GM19035 (cell line): Measurements from ENCODE around the gene OSBPL6.
A peak's percentile ranks its signal among the peaks of the same experiment; 100 is the strongest.
"Not testable (repeated sequence)": the region's sequence is repeated elsewhere in the genome, so short reads cannot be mapped to it uniquely, and the experiment has no call there.

Experiments
- ATAC-seq: cut with Tn5 transposase; IDR thresholded peaks from one replicate; pipeline ENCODE4 v1.9.1; 2021; ENCODE audit not compliant: unreplicated experiment

OSBPL6 gene

DNA sequence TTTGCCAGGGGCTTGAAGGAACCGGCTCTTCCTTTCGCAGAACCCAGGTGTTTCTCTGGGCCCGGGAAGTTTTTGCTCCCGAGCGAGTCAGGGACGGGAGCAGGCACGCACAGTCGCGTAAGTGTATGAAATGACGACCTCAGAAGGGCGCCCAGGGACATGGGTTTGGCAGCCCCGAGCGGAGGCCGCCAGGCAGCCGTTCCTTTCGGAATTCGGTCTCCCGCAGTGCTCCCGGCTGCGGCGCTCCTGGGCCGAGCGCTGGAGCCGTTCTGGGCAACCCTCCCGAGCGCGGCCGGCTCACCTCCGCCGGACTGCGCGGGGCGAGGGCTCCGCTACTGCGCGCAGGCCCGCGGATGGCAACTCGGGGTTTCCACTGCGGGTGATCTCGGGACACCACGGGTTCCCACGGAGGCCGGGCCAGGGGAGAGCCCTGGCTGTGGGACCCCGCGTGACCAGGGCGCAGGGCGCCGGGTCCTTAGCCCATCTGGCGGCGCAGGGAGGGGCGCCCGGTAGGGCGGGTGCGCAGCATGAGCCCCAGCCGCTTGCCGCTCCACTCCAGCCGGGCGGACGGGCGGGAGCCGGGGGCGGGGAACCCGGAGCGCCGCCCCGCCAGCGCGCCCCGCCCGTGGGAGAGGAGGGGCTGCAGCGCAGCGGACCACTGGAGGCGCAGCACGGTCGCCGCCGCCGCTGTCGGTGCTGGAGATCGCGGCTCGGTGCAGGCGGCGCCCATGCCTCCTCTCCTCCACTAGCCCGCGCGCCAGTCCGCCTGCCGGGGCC is at the start of gene OSBPL6:
Gene OSBPL6, plus strand, starts transcription at position 690 of the 777 bp plus-strand sequence. CDS start 111,673 bp downstream, outside the sequence.
- ATAC-seq = peak; percentile 86

DNA sequence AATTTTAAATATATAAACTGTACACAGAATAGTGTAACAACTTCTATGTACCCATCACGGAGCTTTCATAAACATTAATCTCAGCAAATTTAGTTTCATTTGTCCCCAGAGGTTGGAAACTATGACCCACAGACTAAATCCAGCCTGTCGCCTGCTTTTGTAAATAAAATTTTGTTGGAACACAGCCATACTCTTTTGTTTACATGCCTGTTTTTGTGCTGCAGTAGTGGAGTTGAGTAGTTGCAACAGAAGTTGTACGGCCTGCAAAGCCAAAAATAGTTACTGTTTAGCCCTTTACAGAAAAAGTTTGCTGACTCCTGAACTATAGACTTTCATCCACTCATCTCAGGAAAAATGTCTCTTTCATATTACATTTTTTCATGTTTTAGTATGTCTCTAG is 42.3 kb upstream of the OSBPL6 start:
- no peak for ATAC-seq

DNA sequence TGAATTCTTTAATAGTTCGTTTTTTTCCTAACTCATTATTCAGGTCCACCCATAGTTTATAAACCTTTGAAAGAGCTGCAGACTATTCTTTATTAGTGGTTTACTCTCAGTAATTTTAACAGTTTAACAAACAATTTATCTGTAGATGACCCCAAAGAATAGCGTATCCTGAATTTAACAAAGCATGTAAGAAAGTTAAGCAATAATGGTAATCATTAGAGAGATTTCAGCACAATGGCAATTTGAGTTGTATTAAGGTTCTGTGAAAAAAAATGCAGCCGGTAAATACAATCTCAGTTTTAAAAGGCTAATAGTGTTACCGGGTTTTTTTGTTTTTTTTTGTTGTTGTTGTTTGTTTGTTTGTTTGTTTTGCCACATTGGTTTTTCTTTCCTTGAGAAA is 41.8 kb upstream of the OSBPL6 start:
- ATAC-seq = no peak

DNA sequence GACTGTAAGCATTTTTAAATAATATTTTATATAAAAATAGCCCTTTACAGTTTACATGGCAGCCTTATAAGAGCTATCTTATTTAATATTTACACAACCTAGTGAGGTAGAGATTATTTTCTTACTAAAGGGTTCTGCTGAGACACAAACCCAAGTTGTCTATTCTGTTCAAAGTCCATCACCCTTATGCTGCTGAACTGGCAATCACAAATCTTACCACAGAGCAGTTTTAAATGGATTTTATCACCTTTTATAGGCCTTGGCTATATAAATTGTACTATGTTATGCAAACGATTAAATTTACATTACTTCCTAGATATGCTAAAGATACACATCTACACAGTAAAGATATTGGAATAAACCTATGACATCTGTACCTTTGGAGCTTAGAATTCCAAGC is 41.3 kb upstream of the OSBPL6 start:
- no peak for ATAC-seq

DNA sequence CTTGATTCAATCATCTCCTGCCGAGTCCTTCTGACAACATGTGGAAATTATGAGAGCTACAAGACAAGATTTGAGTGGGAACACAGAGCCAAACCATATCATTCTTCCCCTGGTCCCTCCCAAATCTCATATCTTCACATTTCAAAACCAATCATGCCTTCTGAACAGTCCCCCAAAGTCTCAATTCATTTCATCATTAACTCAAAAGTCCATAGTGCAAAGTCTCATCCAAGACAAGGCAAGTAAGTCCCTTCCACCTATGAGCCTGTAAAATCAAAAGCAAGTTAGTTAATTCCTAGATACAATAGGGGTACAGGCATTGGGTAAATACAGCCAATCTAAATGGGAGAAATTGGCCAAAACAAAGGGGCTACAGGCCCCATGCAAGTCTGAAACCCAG is 40.4 kb upstream of the OSBPL6 start:
- not testable (repeated sequence) for ATAC-seq

DNA sequence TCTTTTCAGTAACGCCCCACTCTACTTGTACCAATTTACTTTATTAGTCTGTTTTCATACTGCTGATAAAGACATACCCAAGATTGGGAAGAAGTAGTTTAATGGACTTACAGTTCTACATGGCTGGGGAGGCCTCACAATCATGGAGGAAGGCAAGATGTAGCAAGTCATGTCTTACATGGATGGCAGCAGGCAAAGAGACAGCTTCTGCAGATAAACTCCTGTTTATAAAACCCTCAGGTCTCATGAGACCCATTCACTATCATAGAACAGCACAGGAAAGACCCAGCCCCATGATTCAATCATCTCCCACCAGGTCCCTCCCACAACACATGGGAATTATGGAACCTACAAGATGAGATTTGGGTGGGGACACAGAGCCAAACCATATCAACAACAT is 38.8 kb upstream of the OSBPL6 start:
- ATAC-seq = no peak

DNA sequence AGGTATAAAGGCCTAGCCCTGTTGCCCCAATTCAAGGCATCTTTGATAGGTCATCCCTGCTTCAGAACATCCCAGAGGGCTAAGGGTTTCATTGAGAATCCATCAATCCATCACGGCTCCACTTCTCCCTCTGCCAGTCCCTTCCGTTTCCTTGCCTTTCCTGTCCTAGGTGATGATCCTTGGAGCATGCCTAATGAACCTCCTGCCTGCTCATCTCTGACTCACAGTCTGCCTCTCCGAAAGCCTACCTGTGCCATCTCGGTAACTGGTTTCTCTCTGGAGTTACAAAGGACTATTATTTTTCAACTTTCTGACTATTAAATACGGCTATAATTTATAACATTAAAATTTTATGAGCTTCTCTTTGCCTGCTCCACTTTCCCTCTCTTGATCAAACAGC is 36.7 kb upstream of the OSBPL6 start:
- ATAC-seq = no peak

DNA sequence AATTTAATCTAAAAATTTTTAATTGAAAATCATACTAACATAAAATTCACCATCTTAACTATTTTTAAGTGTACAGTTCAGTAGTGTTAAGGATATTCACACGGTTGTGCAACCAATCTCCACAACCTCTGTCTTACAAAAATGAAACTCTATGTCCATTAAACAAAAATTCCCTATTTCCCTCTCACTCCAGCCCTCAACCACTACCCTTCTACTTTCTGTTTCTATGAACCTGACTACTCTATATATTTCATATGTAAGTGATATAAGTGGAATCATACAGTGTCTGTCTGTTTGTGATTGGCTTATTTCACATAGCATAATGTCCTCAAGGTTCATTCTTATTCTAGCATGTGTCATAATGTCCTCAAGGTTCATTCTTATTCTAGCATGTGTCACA is 34.3 kb upstream of the OSBPL6 start:
- no peak for ATAC-seq

DNA sequence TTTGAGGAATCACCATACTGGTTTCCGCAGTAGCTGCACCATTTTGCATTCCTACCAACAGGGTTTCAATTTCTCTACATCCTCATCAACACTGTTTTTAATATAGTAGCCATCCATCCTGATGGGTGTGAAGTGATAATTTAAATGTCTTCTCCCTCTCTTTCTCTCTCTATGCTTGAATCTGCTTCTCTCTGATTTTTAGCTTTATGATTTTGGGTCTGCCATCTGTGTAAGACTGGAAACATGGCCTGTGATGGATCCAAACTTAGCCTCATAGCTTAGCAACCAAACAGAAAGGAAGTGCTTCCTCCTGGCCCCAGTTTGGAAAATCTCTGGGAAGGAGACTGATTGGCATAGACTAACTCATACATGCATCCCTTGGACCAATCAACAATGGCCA is 33.7 kb upstream of the OSBPL6 start:
- no peak for ATAC-seq

DNA sequence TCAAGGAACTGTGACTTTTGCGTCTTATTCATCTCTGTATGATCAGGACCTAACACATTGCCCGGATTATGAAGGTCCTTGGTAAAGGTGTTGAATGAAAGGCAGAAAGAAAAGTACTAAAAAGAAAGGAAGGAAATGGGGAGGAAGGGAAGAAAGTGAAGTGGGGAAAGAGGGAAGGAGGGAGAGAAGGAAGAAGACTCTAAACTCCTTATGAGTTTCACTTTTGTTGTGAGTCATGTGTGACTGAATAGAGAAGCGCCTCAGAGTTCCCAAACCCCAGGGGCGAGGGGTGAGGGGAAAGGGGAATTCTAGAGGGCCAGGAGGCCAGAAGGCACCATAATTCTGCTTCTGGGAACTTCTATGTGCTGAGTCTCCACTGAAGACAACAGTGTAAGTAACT is 30.9 kb upstream of the OSBPL6 start:
- no peak for ATAC-seq

DNA sequence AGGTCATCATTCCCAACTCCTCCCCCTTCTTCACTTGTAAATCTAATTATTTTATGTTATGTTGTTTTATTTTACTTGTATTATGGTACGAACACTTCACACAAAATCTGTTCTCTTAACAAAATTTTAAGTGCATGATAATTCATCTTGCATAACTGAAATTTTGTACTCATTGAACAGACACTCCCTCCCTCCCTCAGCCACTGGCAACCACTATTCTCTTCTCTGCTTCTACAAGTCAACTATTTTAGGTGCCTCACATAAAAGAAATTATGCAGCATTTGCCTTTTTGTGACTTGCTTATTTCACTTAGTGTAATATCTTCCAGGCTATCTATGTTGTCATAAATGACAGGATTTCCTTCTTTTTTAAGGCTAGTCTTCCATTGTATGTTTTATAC is 30.4 kb upstream of the OSBPL6 start:
- no peak for ATAC-seq

DNA sequence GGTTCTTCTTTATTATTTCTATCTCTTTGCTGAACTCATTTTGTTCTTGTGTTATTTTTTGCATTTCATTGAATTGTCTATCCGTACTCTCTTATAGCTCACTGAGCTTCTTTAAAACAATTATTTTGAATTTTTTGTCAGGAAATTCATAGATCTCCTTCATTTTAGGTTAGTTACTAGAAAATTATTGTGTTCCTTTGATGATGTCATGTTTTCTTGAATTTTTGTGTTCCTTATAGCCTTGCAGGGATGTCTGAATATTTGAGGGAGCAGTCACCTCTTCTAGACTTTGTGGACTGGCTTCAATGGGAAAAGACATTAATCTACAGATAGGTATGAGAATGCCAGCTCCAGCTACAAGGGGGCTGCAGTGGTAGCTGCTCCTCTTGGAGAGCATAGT is 20.7 kb upstream of the OSBPL6 start:
- ATAC-seq = no peak

DNA sequence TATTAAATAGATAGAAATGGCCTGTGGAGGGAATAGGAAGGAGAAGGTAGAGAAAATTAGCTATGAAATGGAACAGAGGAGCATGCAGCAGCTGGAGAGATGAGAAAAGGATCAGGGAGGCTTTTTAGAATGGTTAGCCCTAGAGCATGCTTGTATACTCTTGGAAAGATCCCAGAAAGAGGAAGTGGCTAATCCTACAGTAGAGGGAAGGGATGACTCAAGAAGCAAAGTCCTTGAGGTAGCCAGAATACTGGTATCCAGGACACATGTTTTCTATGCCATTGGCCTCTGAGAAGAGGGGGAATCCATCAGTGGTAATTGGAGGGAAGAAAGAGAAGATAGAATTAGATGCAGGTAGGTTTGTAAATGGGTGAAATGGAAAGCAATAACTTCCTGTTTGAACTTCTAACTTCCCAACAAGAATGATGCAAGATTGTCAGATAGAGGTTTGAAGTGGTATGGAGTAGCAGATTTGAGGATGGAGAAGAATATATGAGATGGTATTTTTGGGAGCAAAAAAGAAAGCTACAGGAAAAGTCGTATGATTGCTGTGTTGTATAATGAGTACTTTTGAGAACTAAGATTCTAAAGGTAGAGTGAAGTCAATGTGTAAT is 17.1 kb upstream of the OSBPL6 start:
- no peak for ATAC-seq

DNA sequence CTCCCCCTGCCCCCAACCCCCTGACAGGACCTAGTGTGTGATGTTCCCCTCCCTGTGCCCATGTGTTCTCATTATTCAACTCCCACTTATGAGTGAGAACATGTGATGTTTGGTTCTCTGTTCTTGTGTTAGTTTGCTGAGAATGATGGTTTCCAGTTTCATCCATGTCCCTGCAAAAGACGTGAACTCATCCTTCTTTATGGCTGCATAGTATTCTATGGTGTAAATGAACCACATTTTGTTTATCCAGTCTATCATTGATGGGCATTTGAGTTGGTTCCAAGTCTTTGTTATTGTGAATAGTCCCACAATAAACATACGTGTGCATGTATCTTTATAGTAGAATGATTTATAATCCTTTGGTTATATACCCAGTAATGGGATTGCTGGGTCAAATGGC is 13.7 kb upstream of the OSBPL6 start:
- ATAC-seq = not testable (repeated sequence)

DNA sequence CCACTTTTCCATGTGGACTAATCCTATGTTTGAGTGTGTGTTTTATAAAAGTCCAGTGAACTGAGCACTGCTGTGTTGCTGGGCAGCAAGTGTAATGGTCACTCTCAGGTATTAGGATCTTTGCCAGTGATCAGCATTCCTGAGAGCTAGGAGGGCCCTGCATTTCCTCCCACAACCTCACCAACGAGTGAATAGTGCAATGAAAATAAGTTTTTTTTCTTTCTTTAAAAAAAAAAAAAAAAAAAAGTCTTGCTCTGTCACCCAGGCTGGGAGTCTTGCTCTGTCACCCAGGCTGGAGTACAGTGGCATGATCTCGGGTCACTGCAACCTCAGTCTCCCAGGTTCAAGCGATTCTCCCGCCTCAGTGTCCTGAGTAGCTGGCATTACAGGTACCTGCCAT is 6.5 kb upstream of the OSBPL6 start:
- ATAC-seq = no peak

DNA sequence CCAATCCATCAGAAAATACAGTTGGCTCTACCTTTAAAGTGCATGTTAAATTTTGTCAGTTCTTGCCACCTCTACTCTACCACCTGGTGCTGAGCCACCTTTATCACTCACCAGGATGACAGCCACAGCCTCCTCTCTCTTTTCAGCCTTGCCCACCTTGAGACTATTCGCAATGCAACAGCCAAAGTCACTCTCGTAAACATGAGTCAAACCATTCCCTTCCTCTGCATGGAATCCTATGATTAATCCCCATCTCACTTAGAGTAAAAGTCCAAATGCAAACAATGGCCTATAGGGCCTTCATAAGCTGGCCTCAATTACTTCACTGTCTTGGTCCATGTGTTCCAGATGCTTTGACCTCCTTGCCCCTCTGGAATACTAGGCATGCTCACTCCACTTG is 5.8 kb upstream of the OSBPL6 start:
- ATAC-seq = no peak

DNA sequence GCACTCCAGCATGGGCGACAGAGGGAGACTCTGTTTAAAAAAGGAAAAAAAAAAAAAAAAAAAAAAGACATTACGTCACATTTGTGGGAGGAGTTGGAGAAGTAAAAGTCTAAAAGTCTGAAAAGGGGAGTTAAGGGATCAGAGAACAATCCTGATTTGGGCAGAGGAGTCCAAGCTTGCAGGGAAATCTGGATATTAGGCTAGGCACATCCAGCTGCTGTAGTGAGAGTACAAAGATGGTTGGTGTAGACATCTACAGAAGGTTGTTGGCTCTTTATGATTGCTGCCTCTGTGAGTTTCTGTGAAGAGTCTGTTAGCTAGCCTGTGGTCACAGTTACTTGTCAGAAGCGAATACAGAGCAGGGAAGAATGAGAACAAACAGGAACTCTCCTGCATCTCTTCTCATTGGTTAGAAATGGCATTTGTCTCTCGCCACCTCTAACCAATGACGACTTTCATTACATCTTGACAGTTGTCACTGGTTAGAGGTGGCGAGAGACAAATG is 3.3 kb upstream of the OSBPL6 start:
- no peak for ATAC-seq

DNA sequence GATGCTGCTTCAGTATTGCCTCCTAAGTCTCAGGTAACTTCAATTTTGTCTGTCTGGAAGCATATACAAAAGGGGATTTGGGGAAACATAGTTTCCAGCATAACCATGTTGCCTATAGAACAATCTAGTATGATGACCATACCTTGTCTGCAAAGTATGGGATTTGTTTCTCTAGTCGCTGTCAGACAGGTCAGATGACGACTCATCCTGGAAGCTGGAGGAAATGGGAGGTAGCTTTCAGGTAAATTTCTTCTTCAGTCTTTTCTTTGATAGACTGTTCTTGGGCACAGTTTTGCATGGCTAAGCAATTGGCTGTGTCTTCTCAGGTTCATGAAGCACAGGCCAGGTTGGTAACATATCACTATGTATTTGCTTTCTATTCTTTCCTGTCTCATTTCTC is 2.8 kb upstream of the OSBPL6 start:
- no peak for ATAC-seq

DNA sequence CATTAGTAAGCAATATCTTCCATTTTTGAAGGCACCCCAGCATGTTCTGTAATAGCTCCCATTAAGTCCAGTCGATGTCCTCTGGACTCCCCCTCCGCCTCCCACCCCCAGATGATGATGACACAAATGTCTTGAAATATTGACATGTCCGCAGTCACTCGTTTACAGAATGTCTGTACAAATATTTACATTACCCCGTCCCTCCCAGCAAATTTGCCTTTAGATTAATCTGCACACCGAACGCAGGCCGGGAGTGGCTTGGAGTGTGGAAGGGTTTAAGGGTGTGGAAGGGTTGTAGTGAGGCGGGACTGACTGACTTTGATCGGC is 853 bp upstream of the OSBPL6 start:
- no peak for ATAC-seq

DNA sequence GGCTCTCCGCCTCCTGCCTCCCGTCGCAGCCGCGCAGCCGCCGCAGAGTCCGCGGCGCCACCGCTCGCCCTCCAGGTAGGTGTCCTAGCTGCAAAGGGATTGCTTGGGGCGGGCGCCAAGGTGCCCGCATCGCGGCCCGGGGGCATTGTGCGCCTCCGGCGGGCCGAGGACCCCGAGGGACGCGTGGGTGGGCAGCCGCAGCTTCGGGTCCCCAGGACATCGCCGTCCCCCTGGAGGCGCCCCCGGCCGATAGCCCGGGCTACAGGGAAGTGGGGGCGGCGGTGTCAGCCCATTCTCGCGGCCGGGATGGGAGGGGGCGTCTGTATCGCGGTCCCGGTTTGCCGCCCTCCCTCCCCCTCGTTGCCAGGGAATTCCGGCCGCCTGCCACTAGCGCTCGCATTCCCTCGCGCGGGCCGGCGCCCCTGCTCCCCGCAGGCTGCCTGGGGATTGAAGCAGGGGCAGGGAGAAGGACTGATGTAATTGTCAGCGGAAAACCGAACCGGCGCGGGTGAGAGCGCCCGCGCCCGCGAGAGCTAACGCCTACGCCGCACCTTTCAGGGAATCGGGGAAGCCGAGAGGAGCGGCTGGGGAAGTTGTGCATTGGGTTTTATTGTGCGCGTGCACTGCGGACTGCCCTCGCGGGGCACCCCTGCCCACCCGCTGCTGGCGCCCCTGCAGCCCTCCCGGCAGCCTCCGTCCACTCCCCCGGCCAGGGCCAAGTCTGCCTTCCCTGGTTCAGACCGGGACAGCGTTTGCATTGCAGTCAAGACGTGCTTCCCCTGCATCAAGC is 483 bp downstream of the OSBPL6 start:
- ATAC-seq = peak; percentile 23

DNA sequence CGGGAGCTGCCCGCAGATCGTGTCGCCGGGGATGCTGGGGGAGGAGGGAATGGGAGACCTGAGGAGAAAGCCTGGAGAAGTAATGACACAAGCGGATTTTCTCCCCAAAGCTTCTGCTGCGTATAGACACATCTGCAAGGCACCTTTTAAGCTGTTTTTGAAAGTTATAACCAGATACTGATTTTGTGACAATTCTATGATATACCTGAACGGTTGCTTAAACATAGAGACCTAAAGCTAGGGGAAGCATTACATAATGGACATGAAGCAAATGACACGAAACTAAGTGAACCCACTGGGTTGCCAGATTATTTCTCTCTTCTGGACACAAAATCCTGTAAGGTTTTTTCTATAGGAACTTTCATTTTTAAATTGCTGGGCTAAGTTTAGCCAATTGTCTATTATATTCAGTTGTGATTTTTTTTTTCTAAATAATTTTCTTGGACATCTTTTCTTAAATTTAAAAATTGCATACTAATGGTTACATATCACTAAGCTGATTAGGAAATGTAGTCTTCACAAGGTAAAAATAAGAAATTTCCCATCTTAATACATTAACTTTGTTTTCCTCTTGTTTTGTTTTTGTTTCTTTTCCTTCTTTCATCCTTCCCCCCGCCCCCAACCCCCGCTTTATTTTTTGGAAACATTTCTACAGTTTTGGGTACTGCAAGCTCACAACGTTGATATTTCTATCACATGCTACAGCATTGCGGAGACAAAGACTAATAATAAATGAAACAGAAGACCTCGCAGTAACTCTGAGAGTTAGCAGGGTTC is 1.3 kb downstream of the OSBPL6 start:
- no peak for ATAC-seq
